K562 (cell line): ENCODE data around the gene DIP2C. TPM values are rescaled to one million over a fixed set of nuclear protein-coding genes. Genes with fewer than 3 reads are reported as not detected.
A peak's percentile ranks its signal among the peaks of the same experiment; 100 is the strongest.

ENCODE experiments used
- ADNP ChIP-seq: fragments of 200-800 bp; sonication (Bioruptor generic); IDR thresholded peaks from 2 replicates; pipeline ENCODE4 v1.6.1; 2016; ENCODE audit warnings: missing genetic modification characterization, missing compliant biosample characterization
- BCL6 ChIP-seq: fragments of 250-450 bp; sonication (Bioruptor Pico); IDR thresholded peaks from 2 replicates; pipeline ENCODE4 v1.4.0; 2020
- BRF1 ChIP-seq: IDR thresholded peaks from 3 replicates; pipeline ENCODE4 v1.6.1; 2011; ENCODE audit warnings: borderline replicate concordance, mild to moderate bottlenecking; ENCODE audit not compliant: insufficient read length; ENCODE audit errors: extremely low read depth
- EGR1 ChIP-seq: fragments of 450-650 bp; conservative IDR thresholded peaks from 2 replicates; pipeline ENCODE4 v1.6.1; 2017; ENCODE audit warnings: mild to moderate bottlenecking
- ERF ChIP-seq: fragments of 450-650 bp; formaldehyde crosslinking; IDR thresholded peaks from 2 replicates; pipeline ENCODE4 v1.4.0; 2020; ENCODE audit warnings: mild to moderate bottlenecking, mixed read lengths
- KDM1A ChIP-seq, 2 experiments: fragments of 450-650 bp; IDR thresholded peaks; 2 replicates each; pipeline ENCODE4 v1.6.1; 2016; ENCODE audit warnings: mild to moderate bottlenecking in 2 of 2
- KLF16 ChIP-seq: IDR thresholded peaks from 2 replicates; pipeline ENCODE4 v1.6.1; 2016; ENCODE audit warnings: antibody characterized with exemption
- MXI1 ChIP-seq: IDR thresholded peaks from 2 replicates; pipeline ENCODE4 v1.6.1; 2011; ENCODE audit warnings: low read depth, mild to moderate bottlenecking, improper control_type of control experiment, low read length
- NRF1 ChIP-seq, 2 experiments: fragments of 450-650 bp; IDR thresholded peaks in 1 of 2; conservative IDR thresholded peaks in 1 of 2; 2 replicates each; pipeline ENCODE4 v1.6.1; 2014; ENCODE audit warnings: mild to moderate bottlenecking in 2 of 2
- RBBP5 ChIP-seq: fragments of 200-600 bp; sonication (generic); IDR thresholded peaks from 2 replicates; pipeline ENCODE4 v1.6.1; 2012; ENCODE audit warnings: borderline replicate concordance, mild to moderate bottlenecking, low read length, control low read depth, inconsistent platforms; ENCODE audit not compliant: insufficient read depth, poor library complexity, severe bottlenecking
- SNIP1 ChIP-seq: fragments of 450-650 bp; IDR thresholded peaks from 2 replicates; pipeline ENCODE4 v1.7.1; 2017; ENCODE audit warnings: low read depth, mild to moderate bottlenecking
- STAG1 ChIP-seq: sonication (generic); formaldehyde crosslinking; IDR thresholded peaks from 2 replicates; pipeline ENCODE4 v1.5.0; 2020; ENCODE audit warnings: missing genetic modification reagents, borderline replicate concordance
- TEAD4 ChIP-seq, 2 experiments: sonication (generic) in 1 of 2; formaldehyde crosslinking in 1 of 2; IDR thresholded peaks; 2 replicates each; pipeline versions ENCODE4 v1.6.1 to v1.8.0; 2012 to 2022; ENCODE audit warnings: borderline replicate concordance in 1 of 2, inconsistent platforms in 1 of 2, low read length in 1 of 2, mild to moderate bottlenecking in 1 of 2, missing genetic modification reagents in 1 of 2
- U2AF2 ChIP-seq: fragments of 200-400 bp; formaldehyde crosslinking; optimal IDR thresholded peaks from 2 replicates; pipeline ENCODE3; 2017; ENCODE audit warnings: low read depth, mild to moderate bottlenecking, low read length
- ZBTB7A ChIP-seq: IDR thresholded peaks from 2 replicates; pipeline ENCODE4 v1.6.1; 2011; ENCODE audit warnings: low read depth, mild to moderate bottlenecking, low read length, moderate library complexity, borderline replicate concordance; ENCODE audit not compliant: control insufficient read depth
- ZKSCAN1 ChIP-seq: fragments of 150-350 bp; IDR thresholded peaks from 2 replicates; pipeline ENCODE4 v1.6.1; 2016; ENCODE audit warnings: low read depth, low read length
- ZNF133 ChIP-seq: fragments of 250-450 bp; sonication (Bioruptor Pico); IDR thresholded peaks from 2 replicates; pipeline ENCODE4 v1.4.0; 2020; ENCODE audit warnings: mild to moderate bottlenecking
- ZNF3 ChIP-seq: fragments of 250-450 bp; sonication (Bioruptor Pico); IDR thresholded peaks from 2 replicates; pipeline ENCODE4 v1.5.0; 2021; ENCODE audit warnings: mild to moderate bottlenecking, moderate library complexity
- ZNF696 ChIP-seq: fragments of 250-450 bp; sonication (Bioruptor Pico); conservative IDR thresholded peaks from 2 replicates; pipeline ENCODE4 v1.4.0; 2020; ENCODE audit warnings: mild to moderate bottlenecking, moderate library complexity
- ZNF707 ChIP-seq: fragments of 250-450 bp; sonication (Bioruptor Pico); conservative IDR thresholded peaks from 2 replicates; pipeline ENCODE4 v1.8.0; 2022; ENCODE audit warnings: inconsistent platforms, mild to moderate bottlenecking, moderate library complexity
- polyA plus RNA-seq, 8 experiments: library from polyadenylated mRNA; depleted of rRNA in 4 of 8; stranded (reverse) in 5 of 8; unstranded in 3 of 8; fragments of >200 nt; fragmentation: Nextera tagmentation in 2 of 8; fragmentation: Illumina TruSeq in 1 of 8; extraction: Ambion mirVana in 2 of 8; extraction: Trizol in 1 of 8; gene quantifications; 2 replicates each; pipeline versions ENCODE4 v1.2.1 to v1.2.3, GENCODE V29; 2011 to 2014; ENCODE audit warnings: inconsistent platforms in 1 of 8, missing spikeins in 1 of 8
- total RNA-seq, 7 experiments: library from RNA; depleted of rRNA in 6 of 7; stranded (reverse); fragments of >200 nt in 6 of 7; fragmentation: Illumina TruSeq in 2 of 7; extraction: Trizol in 2 of 7; gene quantifications; 2 replicates each; pipeline versions ENCODE4 v1.2.1 to v1.2.3, GENCODE V29; 2011 to 2021; ENCODE audit warnings: low replicate concordance in 1 of 7
- TF ChIP-seq, protein P1 (sequence below): fragments of 450-650 bp; IDR thresholded peaks from 2 replicates; pipeline ENCODE4 v1.6.1; 2017; ENCODE audit warnings: antibody characterized with exemption
- TF ChIP-seq, protein P2 (sequence below): IDR thresholded peaks from 3 replicates; pipeline ENCODE4 v1.6.1; 2011; ENCODE audit warnings: borderline replicate concordance, mild to moderate bottlenecking; ENCODE audit not compliant: insufficient read length, insufficient read depth
- TF ChIP-seq, protein P3 (sequence below): sonication (generic); formaldehyde crosslinking; IDR thresholded peaks from 2 replicates; pipeline ENCODE4 v1.9.0; 2022; ENCODE audit warnings: mild to moderate bottlenecking, missing genetic modification reagents
- TF ChIP-seq, protein P4 (sequence below): sonication (generic); formaldehyde crosslinking; IDR thresholded peaks from 2 replicates; pipeline ENCODE4 v1.8.1; 2022; ENCODE audit warnings: missing genetic modification reagents

DIP2C gene
- total and polyA plus RNA-seq, 9 of the 15 experiments (the other 6 are each of a cell fraction or from before 2014, with no cell fraction given): 0.01 TPM; not detected in 8

DNA sequence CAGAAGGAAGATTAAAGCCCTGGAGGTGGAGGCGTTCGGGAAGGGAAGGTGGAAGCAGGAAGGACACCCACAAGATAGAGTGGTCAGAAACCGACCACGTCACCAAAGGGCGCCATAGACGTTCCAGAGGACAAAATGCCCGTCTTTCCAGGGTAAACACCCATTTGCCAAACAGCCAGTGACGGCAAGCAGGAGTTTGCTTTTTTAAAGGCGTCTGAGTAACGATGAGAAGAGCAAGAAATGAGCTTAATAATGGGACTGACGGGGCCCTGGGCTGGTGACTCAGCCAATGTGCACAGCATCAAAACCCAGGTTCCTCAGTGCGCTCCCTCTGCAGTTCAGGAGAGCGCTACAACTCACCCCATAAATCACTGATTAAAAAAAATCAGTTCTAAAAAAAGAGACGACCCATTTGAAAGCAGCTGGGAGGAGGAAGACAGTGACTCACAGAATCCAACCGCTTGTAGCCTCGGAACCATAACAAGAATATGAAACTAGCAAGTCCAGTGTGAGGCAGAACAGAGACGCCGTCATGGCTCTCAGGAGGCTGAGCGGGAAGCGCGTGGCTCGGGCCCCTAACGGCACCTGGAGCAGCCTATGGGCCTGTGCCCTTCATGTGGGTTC is 5.9 kb downstream of the DIP2C start (continued):
- TF ChIP-seq, protein P1, sequence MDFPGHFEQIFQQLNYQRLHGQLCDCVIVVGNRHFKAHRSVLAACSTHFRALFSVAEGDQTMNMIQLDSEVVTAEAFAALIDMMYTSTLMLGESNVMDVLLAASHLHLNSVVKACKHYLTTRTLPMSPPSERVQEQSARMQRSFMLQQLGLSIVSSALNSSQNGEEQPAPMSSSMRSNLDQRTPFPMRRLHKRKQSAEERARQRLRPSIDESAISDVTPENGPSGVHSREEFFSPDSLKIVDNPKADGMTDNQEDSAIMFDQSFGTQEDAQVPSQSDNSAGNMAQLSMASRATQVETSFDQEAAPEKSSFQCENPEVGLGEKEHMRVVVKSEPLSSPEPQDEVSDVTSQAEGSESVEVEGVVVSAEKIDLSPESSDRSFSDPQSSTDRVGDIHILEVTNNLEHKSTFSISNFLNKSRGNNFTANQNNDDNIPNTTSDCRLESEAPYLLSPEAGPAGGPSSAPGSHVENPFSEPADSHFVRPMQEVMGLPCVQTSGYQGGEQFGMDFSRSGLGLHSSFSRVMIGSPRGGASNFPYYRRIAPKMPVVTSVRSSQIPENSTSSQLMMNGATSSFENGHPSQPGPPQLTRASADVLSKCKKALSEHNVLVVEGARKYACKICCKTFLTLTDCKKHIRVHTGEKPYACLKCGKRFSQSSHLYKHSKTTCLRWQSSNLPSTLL: peak; percentile 74
- TF ChIP-seq, protein P2, sequence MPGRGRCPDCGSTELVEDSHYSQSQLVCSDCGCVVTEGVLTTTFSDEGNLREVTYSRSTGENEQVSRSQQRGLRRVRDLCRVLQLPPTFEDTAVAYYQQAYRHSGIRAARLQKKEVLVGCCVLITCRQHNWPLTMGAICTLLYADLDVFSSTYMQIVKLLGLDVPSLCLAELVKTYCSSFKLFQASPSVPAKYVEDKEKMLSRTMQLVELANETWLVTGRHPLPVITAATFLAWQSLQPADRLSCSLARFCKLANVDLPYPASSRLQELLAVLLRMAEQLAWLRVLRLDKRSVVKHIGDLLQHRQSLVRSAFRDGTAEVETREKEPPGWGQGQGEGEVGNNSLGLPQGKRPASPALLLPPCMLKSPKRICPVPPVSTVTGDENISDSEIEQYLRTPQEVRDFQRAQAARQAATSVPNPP: no peak
- TF ChIP-seq BRF1: no peak
- peak; percentile 46 to 55 for TF ChIP-seq KDM1A (IDR thresholded peaks at IDR 0.05)
- no peak for TF ChIP-seq KLF16
- no peak for TF ChIP-seq MXI1
- no peak for TF ChIP-seq ZNF696
- TF ChIP-seq NRF1 (conservative IDR thresholded peaks at IDR 0.05 in 1 of 2, IDR thresholded peaks at IDR 0.05 in 1 of 2): no peak
- no peak for TF ChIP-seq ZNF3 (CRISPR knock-in tag)
- no peak for TF ChIP-seq BCL6 (CRISPR knock-in tag)
- TF ChIP-seq ERF (CRISPR knock-in tag): no peak
- TF ChIP-seq, protein P3, sequence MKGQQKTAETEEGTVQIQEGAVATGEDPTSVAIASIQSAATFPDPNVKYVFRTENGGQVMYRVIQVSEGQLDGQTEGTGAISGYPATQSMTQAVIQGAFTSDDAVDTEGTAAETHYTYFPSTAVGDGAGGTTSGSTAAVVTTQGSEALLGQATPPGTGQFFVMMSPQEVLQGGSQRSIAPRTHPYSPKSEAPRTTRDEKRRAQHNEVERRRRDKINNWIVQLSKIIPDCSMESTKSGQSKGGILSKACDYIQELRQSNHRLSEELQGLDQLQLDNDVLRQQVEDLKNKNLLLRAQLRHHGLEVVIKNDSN (CRISPR knock-in tag): no peak
- no peak for TF ChIP-seq ADNP
- no peak for TF ChIP-seq ZKSCAN1
- TF ChIP-seq, protein P4, sequence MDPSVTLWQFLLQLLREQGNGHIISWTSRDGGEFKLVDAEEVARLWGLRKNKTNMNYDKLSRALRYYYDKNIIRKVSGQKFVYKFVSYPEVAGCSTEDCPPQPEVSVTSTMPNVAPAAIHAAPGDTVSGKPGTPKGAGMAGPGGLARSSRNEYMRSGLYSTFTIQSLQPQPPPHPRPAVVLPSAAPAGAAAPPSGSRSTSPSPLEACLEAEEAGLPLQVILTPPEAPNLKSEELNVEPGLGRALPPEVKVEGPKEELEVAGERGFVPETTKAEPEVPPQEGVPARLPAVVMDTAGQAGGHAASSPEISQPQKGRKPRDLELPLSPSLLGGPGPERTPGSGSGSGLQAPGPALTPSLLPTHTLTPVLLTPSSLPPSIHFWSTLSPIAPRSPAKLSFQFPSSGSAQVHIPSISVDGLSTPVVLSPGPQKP (CRISPR knock-in tag): no peak
- no peak for TF ChIP-seq ZNF707
- TF ChIP-seq EGR1: no peak
- no peak for TF ChIP-seq TEAD4 (IDR thresholded peaks at IDR 0.05; ENCODE audit: low read length)
- no peak for TF ChIP-seq TEAD4 (CRISPR knock-in tag; IDR thresholded peaks at IDR 0.05; ENCODE audit: borderline replicate concordance)
- TF ChIP-seq RBBP5: no peak
- TF ChIP-seq SNIP1: no peak
- TF ChIP-seq ZBTB7A: no peak
- TF ChIP-seq ZNF133 (CRISPR knock-in tag): no peak
- TF ChIP-seq STAG1: no peak
- no peak for TF ChIP-seq U2AF2
